Prostate gland (tissue), 2 donors: Measurements from ENCODE around the gene KIF7. TPM values are rescaled to one million over a fixed set of nuclear protein-coding genes. Genes with fewer than 3 reads are reported as not detected.

ENCODE experiments used
- DNase-seq: peaks from one replicate; pipeline ENCODE4 v3.0.0-alpha.2; 2019; ENCODE audit warnings: low spot score
- H3K27ac ChIP-seq, 2 donors: fragments of 200-600 bp; sonication (generic); 2 replicates each; pipeline ENCODE4 v1.5.1; 2017 to 2019
- H3K27me3 ChIP-seq: fragments of 200-600 bp; sonication (generic); replicated peaks from 2 replicates; pipeline ENCODE4 v1.5.1; 2019; ENCODE audit not compliant: insufficient read depth
- H3K36me3 ChIP-seq, 2 donors: fragments of 200-600 bp; sonication (generic); 1 replicate in 1 of 2; 2 replicates in 1 of 2; pipeline versions ENCODE4 v1.5.1 to v1.8.1; 2017 to 2019
- H3K4me1 ChIP-seq: fragments of 200-600 bp; sonication (generic); replicated peaks from 2 replicates; pipeline ENCODE4 v1.5.1; 2019
- H3K4me3 ChIP-seq, 2 donors: fragments of 200-600 bp; sonication (generic); 2 replicates each; pipeline ENCODE4 v1.5.1; 2017 to 2019
- H3K9me3 ChIP-seq: fragments of 200-600 bp; sonication (generic); 2 replicates; pipeline ENCODE4 v1.5.1; 2017
- CTCF ChIP-seq, 4 experiments: fragments of 200-600 bp in 2 of 4; fragments of 450-650 bp in 2 of 4; sonication (generic) in 2 of 4; IDR thresholded peaks; 1 replicate in 3 of 4; 2 replicates in 1 of 4; pipeline ENCODE4 v1.5.1; 2016 to 2019; ENCODE audit warnings: antibody characterized with exemption in 4 of 4, mild to moderate bottlenecking in 2 of 4, moderate library complexity in 2 of 4
- POLR2A ChIP-seq: fragments of 450-650 bp; IDR thresholded peaks from one replicate; pipeline ENCODE4 v1.6.1; 2016; ENCODE audit warnings: antibody characterized with exemption, mild to moderate bottlenecking
- POLR2AphosphoS5 ChIP-seq: sonication (generic); formaldehyde crosslinking; IDR thresholded peaks from one replicate; pipeline ENCODE4 v1.6.1; 2017; ENCODE audit warnings: antibody characterized with exemption
- WGBS: methylation state at CpG from one replicate; pipeline ENCODE4 v1.1.5; 2018; 5-methylcytosine and 5-hydroxymethylcytosine counted together
- intact Hi-C: fragments of 100-400 bp; cut with DNase I; formaldehyde crosslinking; loops from one replicate; pipeline ENCODE4 v1.14.2; 2022
- total RNA-seq, 2 donors: library from RNA; depleted of rRNA; stranded (reverse); fragments of >200 nt; gene quantifications; one replicate each; pipeline ENCODE4 v1.1.0, GENCODE V29; 2016

The KIF7 gene
- total RNA-seq, 2 donors from 2014 or later = 4.1 to 10.3 TPM

GRCh38 chr15:89681146-89681545 is 25.9 kb upstream of the KIF7 start:
- Histone ChIP-seq H3K4me3 (no peak overlapping the region), H3K4me1 (peaks cover 8% of the 10 kb centered on the region), H3K36me3 (no peaks in the 10 kb centered on the region), H3K27me3 (no peaks in the 10 kb centered on the region), H3K9me3 (no peaks in the 10 kb centered on the region), H3K27ac (peak overlapping the region in 1 of 2 donors; percentile 22)
- intact Hi-C loops = loop anchor here (5.0 kb wide), 1 partner anchor 46 kb away; no protein-coding TSS in a partner anchor
- no peak for TF ChIP-seq POLR2A
- TF ChIP-seq CTCF (IDR thresholded peaks at IDR 0.05) = no peak
- TF ChIP-seq POLR2AphosphoS5 = no peak
- WGBS = 100% methylated on average over 2 of the region's 2 CpGs
- no peak for DNase-seq

GRCh38 chr15:89680282-89680873 is 25.1 kb upstream of the KIF7 start:
- Histone ChIP-seq H3K9me3 (no peaks in the 10 kb centered on the region), H3K27me3 (no peaks in the 10 kb centered on the region), H3K4me3 (no peak overlapping the region), H3K4me1 (peaks cover 8% of the 10 kb centered on the region), H3K36me3 (no peaks in the 10 kb centered on the region), H3K27ac (peak overlapping the region; percentile 22 to 39)
- 14% methylated on average over 5 of the region's 5 CpGs for WGBS
- intact Hi-C loops = loop anchor here (5.0 kb wide), 1 partner anchor 47 kb away; no protein-coding TSS in a partner anchor
- TF ChIP-seq CTCF (IDR thresholded peaks at IDR 0.05) (no peak), POLR2AphosphoS5 (peak; percentile 94)
- peak; percentile 87 for DNase-seq

GRCh38 chr15:89679212-89679611 is 23.9 kb upstream of the KIF7 start, which contains the start of gene PLIN1:
Gene PLIN1 (minus strand): TSS chr15:89679367. CDS start chr15:89677489, 1,878 bp downstream.
- Histone ChIP-seq H3K9me3 (no peaks in the 10 kb centered on the region), H3K36me3 (no peaks in the 10 kb centered on the region), H3K27me3 (no peaks in the 10 kb centered on the region), H3K27ac (peak within 1 kb of the TSS; percentile 22 to 39), H3K4me1 (peaks cover 8% of the 10 kb centered on the region), H3K4me3 (no peak within 1 kb of the TSS)
- intact Hi-C loops = no loop called here
- DNase-seq = no peak
- 97% methylated on average over 2 of the region's 2 CpGs for WGBS
- no peak for TF ChIP-seq POLR2AphosphoS5
- no peak for TF ChIP-seq CTCF (IDR thresholded peaks at IDR 0.05)
- TF ChIP-seq POLR2A = no peak

GRCh38 chr15:89677381-89677780 is 22.1 kb upstream of the KIF7 start:
- DNase-seq = no peak
- intact Hi-C loops = no loop called here

More at GRCh38 chr15:89677381-89677780, 22.1 kb upstream of the KIF7 start:
- H3K4me1 ChIP-seq = peaks cover 8% of the 10 kb centered on the region
- no peak for TF ChIP-seq POLR2A
- TF ChIP-seq CTCF (IDR thresholded peaks at IDR 0.05) = no peak
- no peak for TF ChIP-seq POLR2AphosphoS5
- H3K27me3 ChIP-seq = no peaks in the 10 kb centered on the region
- H3K9me3 ChIP-seq = no peaks in the 10 kb centered on the region
- H3K4me3 ChIP-seq = no peak overlapping the region
- 93% methylated on average over 1 of the region's 1 CpG for WGBS
- H3K36me3 ChIP-seq = no peaks in the 10 kb centered on the region
- no peak overlapping the region for H3K27ac ChIP-seq
